HPDE6-E6E7 (cell line): ENCODE results near the gene DNAJB4.
"Not testable (repeated sequence)": the region's sequence is repeated elsewhere in the genome, so short reads cannot be mapped to it uniquely, and the experiment has no call there.

ENCODE experiments used
- DNase-seq: peaks from one replicate; pipeline ENCODE4 v3.0.0; 2011; ENCODE audit warnings: missing footprints; ENCODE audit errors: extremely low spot score

The DNAJB4 gene

DNA sequence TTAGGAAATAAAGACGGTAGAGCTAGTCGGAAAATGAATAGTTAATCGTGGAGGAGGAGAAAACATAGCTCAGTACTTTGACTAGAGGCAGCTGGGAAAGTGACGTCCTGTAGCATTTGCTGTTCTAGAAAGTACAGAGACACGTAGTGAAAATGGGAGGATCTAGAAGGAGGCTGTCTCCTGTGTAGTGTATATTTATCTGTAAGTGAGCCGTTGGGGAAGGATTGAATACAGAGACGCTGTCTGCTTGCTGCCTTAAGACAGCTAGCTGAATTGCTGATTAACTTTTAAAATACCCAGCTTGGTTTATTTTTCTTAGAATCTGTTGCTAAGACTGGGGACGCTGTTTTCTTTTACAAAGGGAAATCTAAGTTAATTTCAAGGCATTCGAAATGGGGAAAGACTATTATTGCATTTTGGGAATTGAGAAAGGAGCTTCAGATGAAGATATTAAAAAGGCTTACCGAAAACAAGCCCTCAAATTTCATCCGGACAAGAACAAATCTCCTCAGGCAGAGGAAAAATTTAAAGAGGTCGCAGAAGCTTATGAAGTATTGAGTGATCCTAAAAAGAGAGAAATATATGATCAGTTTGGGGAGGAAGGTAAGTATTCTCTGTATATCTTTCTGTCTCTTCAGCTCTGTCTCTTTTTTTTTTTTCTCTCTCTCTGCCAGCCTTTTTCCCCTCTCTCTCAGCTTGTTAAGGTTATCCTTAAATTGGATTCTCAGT, at the start of gene DNAJB4:
Gene DNAJB4 (plus strand): TSS at position 221 of the 729 bp plus-strand sequence. CDS start 172 bp downstream, at position 393.
- peak; percentile 66 for DNase-seq

DNA sequence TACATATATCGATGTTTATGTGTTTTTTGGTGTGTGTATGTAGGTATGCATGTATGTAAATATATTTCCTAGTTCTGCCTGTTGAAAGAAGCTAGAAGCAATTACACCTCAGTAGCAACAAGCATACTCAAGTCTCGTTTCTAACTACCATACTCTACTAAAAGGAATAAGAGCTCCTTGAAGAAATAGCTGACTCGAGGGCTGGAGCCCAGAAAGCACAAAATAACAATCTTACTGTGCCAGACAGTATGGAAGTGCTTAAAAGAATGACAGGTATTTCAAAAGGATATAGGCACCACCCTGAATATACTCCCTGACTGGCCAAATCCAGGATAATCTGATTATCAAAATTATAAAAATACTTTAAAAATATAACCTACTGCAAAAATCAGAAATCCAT, 49.0 kb upstream of the DNAJB4 start:
- no peak for DNase-seq

- no peak for DNase-seq
Observed at GRCh38 chr1:77956464-77956863, 48.3 kb upstream of the DNAJB4 start.

DNA sequence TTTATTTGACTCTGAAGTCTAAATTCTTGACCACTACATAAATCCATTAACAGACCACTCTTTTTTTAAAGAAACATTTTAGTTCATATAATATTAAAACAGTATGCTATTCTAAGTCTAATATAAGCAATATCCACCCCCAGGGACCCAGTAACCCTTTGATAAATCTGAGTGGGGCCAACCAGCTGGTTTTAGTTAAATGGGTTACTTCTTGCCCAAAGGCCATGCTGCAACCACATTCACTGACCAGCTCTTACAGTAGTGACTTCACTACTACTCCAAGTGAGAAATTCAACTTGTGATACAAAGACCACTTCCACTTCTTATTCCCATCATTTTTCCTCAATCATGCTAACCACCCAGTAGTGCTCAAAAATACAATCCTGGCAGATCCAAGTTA, 46.3 kb upstream of the DNAJB4 start:
- no peak for DNase-seq

- DNase-seq, result no peak
Observed at GRCh38 chr1:77958850-77959249, 45.9 kb upstream of the DNAJB4 start.

- no peak for DNase-seq
Observed at GRCh38 chr1:77961392-77961791, 43.3 kb upstream of the DNAJB4 start.

DNA sequence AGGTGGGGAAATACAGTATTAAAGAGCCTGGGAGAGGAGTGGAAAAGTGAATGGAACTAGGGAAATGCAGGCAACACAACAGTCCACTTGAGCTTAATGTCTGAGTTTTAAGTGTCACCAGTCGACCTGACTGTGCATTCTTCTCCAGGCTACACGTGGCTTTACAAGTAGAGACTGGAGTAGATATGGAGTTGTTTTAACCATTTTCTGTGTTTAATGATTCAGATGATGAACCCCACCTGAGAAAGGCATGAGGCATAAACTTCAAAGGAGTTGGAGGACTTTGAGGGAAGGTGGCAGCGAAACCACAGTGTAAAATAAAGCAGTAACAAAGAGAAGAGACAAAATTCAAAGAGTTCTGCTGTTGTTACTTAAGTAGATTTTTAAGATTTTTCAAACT, 38.4 kb upstream of the DNAJB4 start:
- no peak for DNase-seq

DNA sequence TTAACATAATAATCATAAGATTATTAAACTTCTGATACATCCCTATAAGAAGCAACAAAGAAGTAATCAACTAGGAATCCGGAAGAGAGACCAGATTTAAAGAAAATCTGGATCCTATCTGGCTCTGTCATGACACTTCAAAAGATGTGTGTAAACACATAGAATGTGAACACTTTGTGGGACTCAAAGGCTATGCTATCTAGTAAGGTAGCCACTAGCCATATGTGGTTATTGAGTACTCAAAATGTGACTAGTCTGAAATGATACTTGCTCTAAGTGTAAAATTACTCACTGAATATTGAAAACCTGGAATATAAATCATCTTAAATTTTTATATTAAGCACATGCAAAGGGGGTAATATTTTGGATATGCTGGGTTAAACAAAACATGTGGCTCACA, 34.5 kb upstream of the DNAJB4 start:
- DNase-seq, result no peak

- DNase-seq, result no peak
Observed at GRCh38 chr1:77972080-77972479, 32.7 kb upstream of the DNAJB4 start.

DNA sequence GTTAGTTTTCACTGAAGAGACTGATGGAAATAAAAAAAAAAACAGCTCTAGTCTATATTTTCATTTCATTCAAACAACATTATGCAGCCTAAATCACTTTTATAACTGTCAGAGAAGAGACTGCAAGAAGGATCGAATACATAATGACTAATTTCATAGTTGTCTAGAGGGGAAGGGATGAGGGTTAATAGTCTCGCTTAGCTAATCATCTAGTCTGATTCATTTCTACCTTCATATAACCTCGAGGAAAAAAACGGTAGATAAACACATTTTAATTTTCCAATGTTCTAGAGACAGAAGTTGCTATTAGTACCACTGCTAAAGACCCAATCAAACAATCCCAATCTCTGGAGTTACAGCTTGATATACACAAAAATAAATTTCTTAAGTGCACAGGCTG, 29.4 kb upstream of the DNAJB4 start:
- no peak for DNase-seq

- DNase-seq, result no peak
Observed at GRCh38 chr1:77975907-77976306, 28.8 kb upstream of the DNAJB4 start.

DNA sequence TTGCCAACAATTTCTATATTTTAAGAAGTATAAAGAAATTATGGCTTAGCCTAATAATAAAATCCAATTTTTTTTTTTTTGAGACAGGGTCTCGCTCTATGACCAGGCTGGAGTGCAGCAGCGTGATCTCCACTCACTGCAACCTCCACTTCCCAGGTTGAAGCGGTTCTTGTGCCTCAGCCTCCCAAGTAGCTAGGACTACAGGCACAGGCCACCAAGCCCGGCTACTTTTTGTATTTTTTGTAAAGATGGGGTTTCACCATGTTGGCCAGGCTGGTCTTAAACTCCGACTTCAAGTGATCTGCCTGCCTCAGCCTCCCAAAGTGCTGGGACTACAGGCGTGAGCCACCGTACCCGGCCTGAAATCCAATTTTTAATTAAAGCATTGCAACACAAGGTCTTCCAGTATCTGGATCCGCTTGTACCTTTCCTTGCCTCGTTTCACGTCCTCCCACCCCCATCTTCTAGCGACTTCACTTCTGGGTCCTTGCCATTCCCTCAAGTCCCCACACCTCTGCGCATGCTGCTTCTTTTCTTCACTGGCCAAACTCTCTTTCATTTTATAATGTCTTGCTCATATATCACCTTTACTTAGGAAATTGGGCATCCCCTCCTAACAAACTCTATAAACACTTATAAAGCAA, 28.2 kb upstream of the DNAJB4 start:
- no peak for DNase-seq

GRCh38 chr1:77977989-77978292, 26.8 kb upstream of the DNAJB4 start:
- DNase-seq, result no peak

DNA sequence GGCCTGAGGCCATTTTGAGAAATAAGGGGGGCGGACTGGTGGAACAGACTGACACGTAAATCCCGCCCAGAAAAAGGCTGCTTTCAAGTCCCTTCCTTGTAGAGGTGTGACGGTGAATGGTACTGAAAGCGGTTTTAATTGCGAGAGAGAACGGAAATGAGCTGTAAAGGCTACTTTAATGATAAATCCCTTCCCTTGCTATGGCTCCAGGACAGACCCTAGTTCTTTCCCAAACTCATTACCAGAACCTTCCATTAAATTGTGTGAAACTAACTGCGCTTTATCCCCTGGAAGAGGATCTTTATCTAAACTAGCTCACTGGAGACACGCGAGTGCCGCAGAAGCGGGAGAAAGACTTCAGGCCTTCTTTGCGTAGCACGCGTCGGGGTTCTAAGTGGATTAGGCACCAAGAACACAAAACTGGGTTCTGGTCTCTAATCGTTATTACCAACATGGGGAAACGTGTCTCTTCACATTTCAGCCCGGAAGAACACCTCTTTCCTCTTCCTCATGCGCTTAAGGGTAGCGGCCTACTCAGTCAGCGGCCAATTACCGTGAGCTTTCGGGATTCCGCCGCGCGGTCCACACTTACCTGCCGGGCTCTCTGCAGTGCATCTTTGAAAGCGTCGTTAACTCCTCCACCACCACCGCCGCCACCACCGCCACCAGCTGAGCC, 26.3 kb upstream of the DNAJB4 start:
- DNase-seq, result peak; percentile 62

GRCh38 chr1:77978969-77979876, 25.5 kb upstream of the DNAJB4 start, which contains the start of gene FUBP1:
FUBP1 (minus strand) TSS chr1:77979072; CDS start chr1:77979004, 68 bp downstream.
- peak; percentile 87 for DNase-seq

DNA sequence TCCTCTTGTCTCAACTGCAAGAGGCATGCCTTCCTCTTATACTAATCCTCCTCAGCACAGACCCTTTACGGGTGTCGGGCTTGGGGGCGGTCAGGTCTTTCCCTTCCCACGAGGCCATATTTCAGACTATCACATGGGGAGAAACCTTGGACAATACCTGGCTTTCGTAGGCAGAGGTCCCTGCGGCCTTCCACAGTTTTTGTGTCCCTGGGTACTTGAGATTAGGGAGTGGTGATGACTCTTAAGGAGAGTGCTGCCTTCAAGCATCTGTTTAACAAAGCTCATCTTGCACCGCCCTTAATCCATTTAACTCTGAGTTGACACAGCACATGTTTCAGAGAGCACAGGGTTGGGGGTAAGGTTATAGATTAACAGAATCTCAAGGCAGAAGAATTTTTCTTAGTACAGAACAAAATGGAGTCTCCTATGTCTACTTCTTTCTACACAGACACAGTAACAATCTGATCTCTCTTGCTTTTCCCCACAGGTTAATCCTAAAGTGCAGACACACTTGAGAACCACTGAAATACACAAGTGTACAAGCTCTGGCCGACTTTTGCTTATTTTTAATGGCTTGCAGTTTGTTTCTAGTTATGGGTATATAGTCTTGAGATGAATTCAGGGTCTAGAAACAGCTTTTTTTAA, 21.3 kb upstream of the DNAJB4 start:
- DNase-seq, result not testable (repeated sequence)

GRCh38 chr1:77983997-77984355, 20.8 kb upstream of the DNAJB4 start:
- no peak for DNase-seq

DNA sequence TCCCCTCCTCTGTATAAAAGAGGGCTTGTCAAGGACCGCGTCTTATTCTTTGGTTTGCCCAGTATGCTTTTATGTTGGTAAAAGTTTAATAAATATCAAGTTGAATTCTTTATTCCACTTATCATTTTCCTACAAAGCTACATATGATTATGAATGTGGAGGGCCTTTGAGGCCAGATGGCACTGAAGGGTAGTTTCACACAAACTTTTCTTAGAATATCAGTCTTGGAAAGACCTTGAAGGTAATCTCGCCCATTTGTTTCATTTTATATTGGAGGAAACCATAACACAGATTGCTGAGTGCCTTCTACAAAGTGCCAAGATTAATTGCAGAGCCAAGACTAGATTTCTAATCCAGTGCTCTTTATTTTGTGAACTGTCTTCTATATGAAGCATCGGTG, 20.1 kb upstream of the DNAJB4 start:
- DNase-seq, result no peak

DNA sequence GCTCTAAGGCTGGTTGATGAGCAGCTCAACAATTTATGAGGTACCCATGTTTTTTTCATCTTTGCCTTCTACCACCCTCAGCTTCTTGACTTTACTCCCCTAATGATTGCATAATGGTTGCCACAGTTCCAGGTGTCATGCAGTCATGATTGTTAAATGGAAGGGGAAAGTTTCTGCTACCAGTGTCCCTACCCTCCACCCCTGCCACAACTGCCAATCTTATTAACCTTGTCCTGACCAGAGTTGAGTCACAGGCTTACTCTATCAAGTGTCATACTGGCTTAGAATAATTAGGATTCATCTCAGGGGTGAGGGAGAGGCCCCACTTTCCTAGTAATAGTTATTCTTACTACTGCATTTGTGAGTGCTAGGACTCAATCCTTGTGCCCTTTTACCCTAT, 17.9 kb upstream of the DNAJB4 start:
- DNase-seq, result no peak

DNA sequence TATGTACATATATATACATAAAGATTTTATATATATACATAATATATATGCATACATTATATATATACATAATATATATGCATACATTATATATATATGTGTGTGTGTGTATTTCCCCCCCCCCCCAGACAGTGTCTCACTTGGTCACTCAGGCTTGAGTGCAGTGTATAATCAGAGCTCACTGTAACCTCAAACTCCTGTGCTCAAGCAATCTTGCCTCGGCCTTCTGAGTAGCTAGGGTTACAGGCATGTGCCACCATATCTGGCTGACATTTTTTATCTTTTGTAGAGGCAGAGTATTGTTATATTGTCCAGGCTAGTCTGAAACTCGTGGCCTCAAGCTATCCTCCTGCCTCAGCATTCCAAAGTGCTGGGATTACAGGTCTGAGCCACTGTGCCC, 16.8 kb upstream of the DNAJB4 start:
- DNase-seq, result no peak

DNA sequence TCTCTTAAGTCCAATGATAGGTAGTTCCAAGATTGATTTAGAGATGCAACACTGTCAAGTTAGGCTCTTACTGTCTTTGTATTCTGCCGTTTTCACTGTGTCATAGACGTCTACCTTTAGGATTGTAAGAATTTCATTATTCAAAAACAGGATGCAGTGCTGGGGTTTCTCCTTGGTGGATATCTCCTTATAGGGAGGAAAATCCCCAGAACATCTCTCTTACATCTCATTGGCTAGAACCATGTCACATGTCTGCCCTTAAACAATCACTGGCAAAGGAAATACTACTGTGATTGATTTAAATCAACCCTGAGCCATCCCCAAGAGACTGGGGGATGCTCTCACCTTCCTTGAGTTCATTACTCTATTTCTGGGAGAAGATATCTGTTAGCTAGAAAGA, 15.0 kb upstream of the DNAJB4 start:
- no peak for DNase-seq
